Heart left ventricle (tissue), 13 donors: ENCODE measurements around the gene HMCN2.

Experiments
- POLR2A ChIP-seq, 2 donors: fragments of 450-650 bp; IDR thresholded peaks; one replicate each; pipeline ENCODE4 v1.6.1; 2017; ENCODE audit warnings: antibody characterized with exemption in 2 of 2, mild to moderate bottlenecking in 2 of 2, moderate library complexity in 2 of 2
- TF ChIP-seq, protein P1 (sequence below), 12 donors: fragments of 200-600 bp; sonication (generic) in 4 of 12; IDR thresholded peaks; one replicate each; pipeline versions ENCODE4 v1.5.0 to v1.8.0; 2018 to 2022; ENCODE audit warnings: antibody characterized with exemption in 12 of 12, mild to moderate bottlenecking in 5 of 12
- donor health status: ischemic (EF 13 %, LVEDD 7.1; RV severe dilation, severe dysfunction).
- donor health status: DM: no; HTN: yes; CAD: no.
- donor health status: DM: no; HTN: no; CAD: no.
- donor health status: ischemic (EF 25% LVEDD 6.9; RV normal size, moderate dysfunction).
- donor health status: ischemic (EF 25% LVEDD 5.7; RV mildly dilated, moderate dysfunction).
- donor health status: ischemic (EF 35%, LVEDD 5.7; RV mildly dilated, moderate dysfunction).
- donor health status: nonischemic (EF 11% LVEDD 7.7; RV severe dilation, severe dysfunction).
- donor health status: DM: yes; HTN: yes; CAD: no.
- donor health status: PGD.
- donor health status: ischemic (EF 29% LVEDD 5.4; RV normal size, mild dysfunction).
- donor health status: nonischemic (EF 23%, LVEDD 6.1; RV moderate dilation, normal function).

DNA sequence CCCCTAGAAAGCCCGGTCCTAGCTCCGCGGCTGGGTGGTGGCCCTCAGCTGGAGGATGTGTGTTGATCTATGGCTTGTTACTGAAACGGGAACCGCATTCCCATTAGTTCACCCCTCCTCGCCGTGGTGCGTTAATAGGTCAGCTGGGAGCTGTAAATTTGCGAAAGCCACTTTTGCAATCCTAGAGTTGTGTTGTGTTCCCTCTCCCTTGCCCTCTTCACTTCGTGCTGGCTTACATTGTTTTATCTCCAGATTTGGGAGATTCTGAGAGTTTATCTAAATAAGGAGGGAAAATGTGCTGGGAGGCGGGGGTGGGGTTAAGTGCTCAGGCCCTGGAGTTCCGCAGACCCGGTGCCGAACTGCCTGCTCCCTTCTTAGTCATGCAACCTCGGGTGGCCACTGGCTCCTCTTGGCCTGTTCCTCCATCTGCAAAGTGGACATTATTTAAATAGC is 62.8 kb downstream of the HMCN2 start:
- TF ChIP-seq, protein P1, sequence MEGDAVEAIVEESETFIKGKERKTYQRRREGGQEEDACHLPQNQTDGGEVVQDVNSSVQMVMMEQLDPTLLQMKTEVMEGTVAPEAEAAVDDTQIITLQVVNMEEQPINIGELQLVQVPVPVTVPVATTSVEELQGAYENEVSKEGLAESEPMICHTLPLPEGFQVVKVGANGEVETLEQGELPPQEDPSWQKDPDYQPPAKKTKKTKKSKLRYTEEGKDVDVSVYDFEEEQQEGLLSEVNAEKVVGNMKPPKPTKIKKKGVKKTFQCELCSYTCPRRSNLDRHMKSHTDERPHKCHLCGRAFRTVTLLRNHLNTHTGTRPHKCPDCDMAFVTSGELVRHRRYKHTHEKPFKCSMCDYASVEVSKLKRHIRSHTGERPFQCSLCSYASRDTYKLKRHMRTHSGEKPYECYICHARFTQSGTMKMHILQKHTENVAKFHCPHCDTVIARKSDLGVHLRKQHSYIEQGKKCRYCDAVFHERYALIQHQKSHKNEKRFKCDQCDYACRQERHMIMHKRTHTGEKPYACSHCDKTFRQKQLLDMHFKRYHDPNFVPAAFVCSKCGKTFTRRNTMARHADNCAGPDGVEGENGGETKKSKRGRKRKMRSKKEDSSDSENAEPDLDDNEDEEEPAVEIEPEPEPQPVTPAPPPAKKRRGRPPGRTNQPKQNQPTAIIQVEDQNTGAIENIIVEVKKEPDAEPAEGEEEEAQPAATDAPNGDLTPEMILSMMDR (IDR thresholded peaks at IDR 0.05) = no peak
- no peak for TF ChIP-seq POLR2A (IDR thresholded peaks at IDR 0.05)
